GM20000 (cell line): ENCODE data around the gene WDR53.
"Not testable (repeated sequence)": the region's sequence is repeated elsewhere in the genome, so short reads cannot be mapped to it uniquely, and the experiment has no call there.

ENCODE experiments used
- DNase-seq: peaks from one replicate; pipeline ENCODE4 v3.0.0; 2012; ENCODE audit warnings: low spot score
- TF ChIP-seq, protein P1 (sequence below): IDR thresholded peaks from 2 replicates; pipeline ENCODE4 v1.5.1; 2012; ENCODE audit warnings: mild to moderate bottlenecking, control low read depth; ENCODE audit errors: extremely low read depth, missing control alignments

Gene WDR53

DNA sequence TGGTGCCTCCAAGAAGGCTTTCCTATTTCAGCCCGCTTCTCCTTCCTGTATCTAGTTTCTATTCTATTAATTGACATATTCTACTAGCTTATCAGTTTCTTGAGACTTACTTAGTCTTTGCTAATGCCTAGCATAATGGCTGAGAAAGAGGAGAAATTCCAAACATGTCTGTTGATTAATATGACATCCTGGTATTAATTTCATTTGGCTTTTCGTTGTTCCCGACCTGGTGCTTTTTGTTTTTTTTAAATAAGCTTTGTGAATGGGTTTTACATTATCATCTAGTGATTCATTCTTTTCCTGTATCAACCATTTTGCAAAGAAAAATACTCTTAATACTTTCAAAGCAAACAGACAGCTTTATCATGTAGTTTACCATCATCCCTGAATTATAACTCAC, 13.1 kb downstream of the WDR53 start:
- no peak for DNase-seq
- TF ChIP-seq, protein P1, sequence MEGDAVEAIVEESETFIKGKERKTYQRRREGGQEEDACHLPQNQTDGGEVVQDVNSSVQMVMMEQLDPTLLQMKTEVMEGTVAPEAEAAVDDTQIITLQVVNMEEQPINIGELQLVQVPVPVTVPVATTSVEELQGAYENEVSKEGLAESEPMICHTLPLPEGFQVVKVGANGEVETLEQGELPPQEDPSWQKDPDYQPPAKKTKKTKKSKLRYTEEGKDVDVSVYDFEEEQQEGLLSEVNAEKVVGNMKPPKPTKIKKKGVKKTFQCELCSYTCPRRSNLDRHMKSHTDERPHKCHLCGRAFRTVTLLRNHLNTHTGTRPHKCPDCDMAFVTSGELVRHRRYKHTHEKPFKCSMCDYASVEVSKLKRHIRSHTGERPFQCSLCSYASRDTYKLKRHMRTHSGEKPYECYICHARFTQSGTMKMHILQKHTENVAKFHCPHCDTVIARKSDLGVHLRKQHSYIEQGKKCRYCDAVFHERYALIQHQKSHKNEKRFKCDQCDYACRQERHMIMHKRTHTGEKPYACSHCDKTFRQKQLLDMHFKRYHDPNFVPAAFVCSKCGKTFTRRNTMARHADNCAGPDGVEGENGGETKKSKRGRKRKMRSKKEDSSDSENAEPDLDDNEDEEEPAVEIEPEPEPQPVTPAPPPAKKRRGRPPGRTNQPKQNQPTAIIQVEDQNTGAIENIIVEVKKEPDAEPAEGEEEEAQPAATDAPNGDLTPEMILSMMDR, result no peak

- no peak for DNase-seq
- TF ChIP-seq, protein P1, result no peak
Measured at GRCh38 chr3:196554205-196554604, 14.1 kb downstream of the WDR53 start.

GRCh38 chr3:196553551-196553950, 14.8 kb downstream of the WDR53 start:
- DNase-seq, result no peak
- TF ChIP-seq, protein P1, result no peak

- TF ChIP-seq, protein P1, result no peak
- DNase-seq, result no peak
Measured at GRCh38 chr3:196552253-196552652, 16.1 kb downstream of the WDR53 start.

- DNase-seq, result not testable (repeated sequence)
Measured at GRCh38 chr3:196550172-196550571, 18.2 kb downstream of the WDR53 start.

DNA sequence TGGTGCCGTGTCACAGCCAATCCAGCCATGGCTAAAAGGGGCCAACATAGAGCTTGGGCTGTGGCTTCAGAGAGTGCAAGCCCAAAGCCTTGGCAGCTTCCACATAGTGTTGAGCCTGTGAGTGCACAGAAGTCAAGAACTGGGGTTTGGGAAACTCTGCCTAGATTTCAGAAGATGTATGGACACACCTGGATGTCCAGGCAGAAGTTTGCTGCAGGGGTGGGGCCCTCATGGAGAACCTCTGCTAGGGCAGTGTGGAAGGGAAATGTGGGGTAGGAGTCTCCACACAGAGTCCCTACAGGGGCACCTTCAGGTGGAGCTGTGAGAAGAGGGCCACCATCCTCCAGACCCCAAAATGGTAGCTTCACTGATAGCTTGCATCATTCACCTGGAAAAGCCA, 19.0 kb downstream of the WDR53 start:
- not testable (repeated sequence) for DNase-seq

DNA sequence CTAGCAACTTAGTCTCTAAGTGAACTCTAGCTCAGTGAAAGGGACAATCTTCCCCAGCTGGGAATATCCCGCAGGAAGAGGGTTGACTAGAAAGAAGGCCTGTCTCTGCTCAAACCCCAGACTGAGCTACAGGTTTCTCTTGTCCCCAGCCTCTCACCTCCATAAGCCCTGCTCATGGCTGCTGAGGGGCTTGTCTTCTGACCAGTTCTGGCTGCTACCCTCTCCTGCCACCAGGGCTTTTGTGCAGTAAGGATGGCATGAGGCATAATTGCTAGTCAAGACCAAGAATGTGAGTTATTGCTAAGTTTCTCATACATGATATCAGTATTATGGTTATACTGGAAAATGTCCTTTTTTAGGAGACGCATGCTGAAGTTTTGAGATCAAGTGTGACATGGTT, 21.3 kb downstream of the WDR53 start:
- no peak for DNase-seq
- TF ChIP-seq, protein P1, result no peak

GRCh38 chr3:196546537-196546936, 21.8 kb downstream of the WDR53 start:
- TF ChIP-seq, protein P1, result no peak
- no peak for DNase-seq

DNA sequence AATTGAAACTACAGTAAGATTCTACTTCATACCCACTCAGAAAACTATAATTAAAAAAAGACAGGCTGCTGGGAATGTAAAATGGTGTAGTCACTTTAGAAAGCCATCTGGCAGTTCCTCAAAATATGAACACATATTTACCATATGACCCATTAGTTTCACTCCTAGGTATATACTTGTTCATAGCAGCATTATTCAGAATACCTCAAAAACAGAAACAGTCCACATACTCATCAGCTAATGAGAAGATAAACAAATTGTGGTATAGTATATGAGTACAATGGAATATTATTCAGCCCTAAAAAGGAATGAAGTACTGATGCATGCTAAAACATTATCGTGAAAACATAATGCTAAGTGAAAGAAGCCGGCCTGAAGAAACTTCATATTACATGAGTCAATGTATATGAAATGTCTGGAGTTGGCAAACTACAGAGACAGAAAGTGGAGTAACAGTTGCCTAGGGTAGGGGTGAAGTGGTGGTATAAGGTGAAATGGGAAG, 23.8 kb downstream of the WDR53 start:
- TF ChIP-seq, protein P1, result no peak
- no peak for DNase-seq
